ENCODE results near the gene TCIRG1.
"Not testable (repeated sequence)": the region's sequence is repeated elsewhere in the genome, so short reads cannot be mapped to it uniquely, and the experiment has no call there.

DNA sequence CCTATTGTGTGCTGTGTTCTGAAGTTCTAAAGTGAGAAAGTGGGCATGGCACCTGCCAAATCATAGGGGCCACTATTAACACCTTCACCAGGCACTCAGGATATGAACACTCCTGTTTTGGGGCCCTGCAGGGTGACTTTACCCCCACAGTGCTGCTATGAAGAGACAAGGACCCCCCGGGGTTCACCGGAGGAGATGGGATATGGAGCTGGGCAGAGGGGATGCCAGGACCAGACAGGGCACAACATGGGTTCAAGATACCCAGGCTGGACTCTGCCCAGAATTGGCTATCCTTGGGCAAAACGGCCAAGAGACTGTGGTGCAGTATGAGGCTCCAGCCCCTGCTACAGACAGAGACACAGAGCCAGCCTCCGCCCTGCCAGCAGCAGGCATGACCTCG lies 44.4 kb upstream of the TCIRG1 start:
- TF ChIP-seq, protein P1, sequence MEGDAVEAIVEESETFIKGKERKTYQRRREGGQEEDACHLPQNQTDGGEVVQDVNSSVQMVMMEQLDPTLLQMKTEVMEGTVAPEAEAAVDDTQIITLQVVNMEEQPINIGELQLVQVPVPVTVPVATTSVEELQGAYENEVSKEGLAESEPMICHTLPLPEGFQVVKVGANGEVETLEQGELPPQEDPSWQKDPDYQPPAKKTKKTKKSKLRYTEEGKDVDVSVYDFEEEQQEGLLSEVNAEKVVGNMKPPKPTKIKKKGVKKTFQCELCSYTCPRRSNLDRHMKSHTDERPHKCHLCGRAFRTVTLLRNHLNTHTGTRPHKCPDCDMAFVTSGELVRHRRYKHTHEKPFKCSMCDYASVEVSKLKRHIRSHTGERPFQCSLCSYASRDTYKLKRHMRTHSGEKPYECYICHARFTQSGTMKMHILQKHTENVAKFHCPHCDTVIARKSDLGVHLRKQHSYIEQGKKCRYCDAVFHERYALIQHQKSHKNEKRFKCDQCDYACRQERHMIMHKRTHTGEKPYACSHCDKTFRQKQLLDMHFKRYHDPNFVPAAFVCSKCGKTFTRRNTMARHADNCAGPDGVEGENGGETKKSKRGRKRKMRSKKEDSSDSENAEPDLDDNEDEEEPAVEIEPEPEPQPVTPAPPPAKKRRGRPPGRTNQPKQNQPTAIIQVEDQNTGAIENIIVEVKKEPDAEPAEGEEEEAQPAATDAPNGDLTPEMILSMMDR (IDR thresholded peaks at IDR 0.05), result not testable (repeated sequence)
- not testable (repeated sequence) for TF ChIP-seq POLR2AphosphoS5, POLR2A, EP300 (IDR thresholded peaks at IDR 0.05)

All from suprapubic skin (tissue), 4 donors.